Upper lobe of right lung (tissue), 1 donor: ENCODE data around the gene CHN2. TPM values are rescaled to one million over a fixed set of nuclear protein-coding genes. Genes with fewer than 3 reads are reported as not detected.
A peak's percentile ranks its signal among the peaks of the same experiment; 100 is the strongest.

Experiments
- ATAC-seq: fragments of 200-7000 bp; cut with Tn5 transposase; one replicate; pipeline ENCODE4 v1.9.1; 2020; ENCODE audit warnings: mild to moderate bottlenecking, moderate library complexity
- DNase-seq: peaks from one replicate; pipeline ENCODE4 v3.0.0-alpha.2; 2020
- H3K27ac ChIP-seq: fragments of 200-600 bp; one replicate; pipeline ENCODE4 v1.8.0; 2022
- H3K27me3 ChIP-seq: fragments of 200-600 bp; one replicate; pipeline ENCODE4 v1.8.0; 2022; ENCODE audit warnings: mild to moderate bottlenecking
- H3K36me3 ChIP-seq: fragments of 200-600 bp; one replicate; pipeline ENCODE4 v1.8.0; 2022
- H3K4me1 ChIP-seq: fragments of 200-600 bp; one replicate; pipeline ENCODE4 v1.8.0; 2022
- H3K4me3 ChIP-seq: fragments of 200-600 bp; one replicate; pipeline ENCODE4 v1.8.0; 2022; ENCODE audit warnings: mild to moderate bottlenecking
- H3K9me3 ChIP-seq: fragments of 200-600 bp; one replicate; pipeline ENCODE4 v1.8.0; 2022
- CTCF ChIP-seq: fragments of 200-600 bp; IDR thresholded peaks from one replicate; pipeline ENCODE4 v1.8.0; 2022; ENCODE audit warnings: antibody characterized with exemption
- intact Hi-C: fragments of 100-400 bp; cut with DNase I; formaldehyde crosslinking; loops from one replicate; pipeline ENCODE4 v1.11.0; 2022
- total RNA-seq: library from RNA; stranded (reverse); fragmentation: NEBNext Ultra II Directional; extraction: Animal tissue kit (Norgen Biotek cat#: 25700); gene quantifications from one replicate; pipeline ENCODE4 v1.2.1, GENCODE V29; 2021
- donor health status: DM: no; HTN: yes; CAD: no; lungs with severe emphysema.

Gene CHN2
- total RNA-seq, 1 donor from 2014 or later = 14.4 TPM

GRCh38 chr7:29214816-29215215 is 20.2 kb downstream of the CHN2 start:
- no peak overlapping the region for H3K27ac ChIP-seq
- ATAC-seq (no peak), DNase-seq (no peak)
- no peaks in the 10 kb centered on the region for H3K4me1 ChIP-seq
- intact Hi-C loops = no loop called here
- no peak for TF ChIP-seq CTCF
- H3K36me3 ChIP-seq = no peaks in the 10 kb centered on the region
- no peak overlapping the region for H3K4me3 ChIP-seq
- H3K9me3 ChIP-seq = no peaks in the 10 kb centered on the region
- H3K27me3 ChIP-seq = no peaks in the 10 kb centered on the region

- no peaks in the 10 kb centered on the region for H3K27me3 ChIP-seq
- no peak for TF ChIP-seq CTCF
- DNase-seq (no peak), ATAC-seq (no peak)
- intact Hi-C loops = no loop called here
- no peak overlapping the region for H3K4me3 ChIP-seq
- no peaks in the 10 kb centered on the region for H3K4me1 ChIP-seq
- no peaks in the 10 kb centered on the region for H3K9me3 ChIP-seq
- H3K27ac ChIP-seq = no peak overlapping the region
- H3K36me3 ChIP-seq = no peaks in the 10 kb centered on the region
These were observed 21.6 kb downstream of the CHN2 start for GRCh38 chr7:29216128-29216527.

- intact Hi-C loops = no loop called here
- H3K27me3 ChIP-seq = no peaks in the 10 kb centered on the region
- H3K4me3 ChIP-seq = no peak overlapping the region
- ATAC-seq (peak; percentile 55), DNase-seq (no peak)
- no peaks in the 10 kb centered on the region for H3K4me1 ChIP-seq
- no peaks in the 10 kb centered on the region for H3K36me3 ChIP-seq
- no peak overlapping the region for H3K27ac ChIP-seq
- TF ChIP-seq CTCF = no peak
- no peaks in the 10 kb centered on the region for H3K9me3 ChIP-seq
These were observed 22.5 kb downstream of the CHN2 start for GRCh38 chr7:29217113-29217512.

GRCh38 chr7:29224726-29225125 is 30.2 kb downstream of the CHN2 start:
- DNase-seq (no peak), ATAC-seq (no peak)
- intact Hi-C loops = no loop called here
- no peaks in the 10 kb centered on the region for H3K4me1 ChIP-seq
- H3K36me3 ChIP-seq = no peaks in the 10 kb centered on the region
- H3K27ac ChIP-seq = no peak overlapping the region
- no peak overlapping the region for H3K4me3 ChIP-seq
- H3K9me3 ChIP-seq = no peaks in the 10 kb centered on the region
- H3K27me3 ChIP-seq = no peaks in the 10 kb centered on the region
- TF ChIP-seq CTCF = no peak

GRCh38 chr7:29228289-29229011 is 33.9 kb downstream of the CHN2 start:
- Histone ChIP-seq H3K36me3 (no peaks in the 10 kb centered on the region), H3K9me3 (no peaks in the 10 kb centered on the region), H3K4me1 (no peaks in the 10 kb centered on the region), H3K27ac (no peak overlapping the region), H3K27me3 (no peaks in the 10 kb centered on the region), H3K4me3 (no peak overlapping the region)
- ATAC-seq (no peak), DNase-seq (no peak)
- TF ChIP-seq CTCF = no peak
- intact Hi-C loops = no loop called here

- DNase-seq (no peak), ATAC-seq (no peak)
- Histone ChIP-seq H3K36me3 (no peaks in the 10 kb centered on the region), H3K27ac (no peak overlapping the region), H3K4me3 (no peak overlapping the region), H3K4me1 (no peaks in the 10 kb centered on the region), H3K9me3 (no peaks in the 10 kb centered on the region), H3K27me3 (no peaks in the 10 kb centered on the region)
- no peak for TF ChIP-seq CTCF
- intact Hi-C loops = no loop called here
These were observed 34.5 kb downstream of the CHN2 start for GRCh38 chr7:29229066-29229465.
